IPS-18a (cell line): ENCODE data around the gene IQGAP2.

Experiments used
- H3K27ac ChIP-seq: one replicate; pipeline ENCODE4 v1.5.1; 2013; ENCODE audit warnings: low read length
- H3K27me3 ChIP-seq: one replicate; pipeline ENCODE4 v1.6.1; 2013; ENCODE audit warnings: mild to moderate bottlenecking, low read length; ENCODE audit not compliant: control insufficient read depth, insufficient read depth
- H3K36me3 ChIP-seq: one replicate; pipeline ENCODE4 v1.6.1; 2013; ENCODE audit warnings: low read depth, low read length; ENCODE audit not compliant: control insufficient read depth
- H3K4me1 ChIP-seq: one replicate; pipeline ENCODE4 v1.6.1; 2013; ENCODE audit warnings: low read depth, low read length; ENCODE audit not compliant: control insufficient read depth
- H3K4me3 ChIP-seq: one replicate; pipeline ENCODE4 v1.5.1; 2013; ENCODE audit warnings: low read length
- H3K9ac ChIP-seq: one replicate; pipeline ENCODE4 v1.6.1; 2013; ENCODE audit warnings: mild to moderate bottlenecking, low read length, moderate library complexity
- H3K9me3 ChIP-seq: one replicate; pipeline ENCODE4 v1.6.1; 2013; ENCODE audit warnings: low read depth, low read length; ENCODE audit not compliant: control insufficient read depth

Gene IQGAP2

DNA sequence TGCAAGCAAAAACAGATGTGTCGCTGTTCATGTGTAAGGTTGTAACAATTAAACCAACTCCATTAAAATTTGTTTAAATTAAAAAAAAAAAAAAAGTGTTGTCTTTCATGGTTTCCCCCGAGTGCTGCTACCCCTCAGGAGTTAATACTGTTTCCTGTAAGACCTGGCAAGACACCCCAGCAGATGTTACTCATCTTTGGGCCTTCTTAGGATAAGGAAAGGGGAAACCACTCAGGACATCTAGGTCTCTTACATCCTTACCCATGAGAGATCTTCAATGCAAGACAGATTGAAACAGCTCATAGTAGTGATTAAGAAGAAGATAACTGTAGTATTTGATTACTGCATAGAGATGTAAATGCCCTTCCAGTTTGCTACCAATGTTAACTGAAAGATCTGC lies 279.3 kb downstream of the IQGAP2 start:
- Histone ChIP-seq H3K27ac (no peak overlapping the region), H3K36me3 (peaks cover 16% of the 10 kb centered on the region), H3K4me1 (no peaks in the 10 kb centered on the region)

GRCh38 chr5:76683816-76684731 lies 281.0 kb downstream of the IQGAP2 start:
- Histone ChIP-seq H3K27me3 (no peaks in the 10 kb centered on the region), H3K4me1 (no peaks in the 10 kb centered on the region), H3K4me3 (no peak overlapping the region), H3K36me3 (peaks cover 16% of the 10 kb centered on the region), H3K9me3 (no peaks in the 10 kb centered on the region), H3K27ac (no peak overlapping the region), H3K9ac (no peak overlapping the region)

More for the DNA sequence above, 279.3 kb downstream of the IQGAP2 start:
- Histone ChIP-seq H3K4me3 (no peak overlapping the region), H3K9ac (no peak overlapping the region), H3K9me3 (no peaks in the 10 kb centered on the region), H3K27me3 (no peaks in the 10 kb centered on the region)

- no peaks in the 10 kb centered on the region for H3K27me3 ChIP-seq
- H3K27ac ChIP-seq = no peak overlapping the region
- no peaks in the 10 kb centered on the region for H3K4me1 ChIP-seq
- no peaks in the 10 kb centered on the region for H3K9me3 ChIP-seq
- no peak overlapping the region for H3K4me3 ChIP-seq
- peaks cover 16% of the 10 kb centered on the region for H3K36me3 ChIP-seq
- no peak overlapping the region for H3K9ac ChIP-seq
These were observed 281.9 kb downstream of the IQGAP2 start for GRCh38 chr5:76684756-76685519.

DNA sequence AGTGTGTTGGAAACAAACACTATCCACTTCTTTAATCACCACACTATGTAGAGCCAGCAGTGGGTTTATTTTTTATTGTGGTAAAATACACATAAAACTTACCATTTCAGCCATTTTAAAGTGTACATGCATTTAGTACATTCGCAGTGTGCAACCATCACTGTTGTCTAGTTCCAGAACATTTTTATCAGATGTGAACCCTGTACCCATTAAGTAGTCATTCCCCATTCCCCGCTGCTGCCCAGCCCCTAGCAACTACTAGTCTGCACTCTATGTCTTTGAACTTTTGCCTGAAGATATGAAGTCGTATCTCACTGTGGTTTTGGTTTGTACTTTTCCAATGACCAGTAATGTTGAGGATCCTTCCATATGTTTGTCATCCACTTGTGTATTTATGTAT lies 282.6 kb downstream of the IQGAP2 start:
- peaks cover 16% of the 10 kb centered on the region for H3K36me3 ChIP-seq
- no peak overlapping the region for H3K4me3 ChIP-seq
- H3K4me1 ChIP-seq = no peaks in the 10 kb centered on the region
- no peak overlapping the region for H3K27ac ChIP-seq
- no peaks in the 10 kb centered on the region for H3K27me3 ChIP-seq
- H3K9me3 ChIP-seq = no peaks in the 10 kb centered on the region
- no peak overlapping the region for H3K9ac ChIP-seq

DNA sequence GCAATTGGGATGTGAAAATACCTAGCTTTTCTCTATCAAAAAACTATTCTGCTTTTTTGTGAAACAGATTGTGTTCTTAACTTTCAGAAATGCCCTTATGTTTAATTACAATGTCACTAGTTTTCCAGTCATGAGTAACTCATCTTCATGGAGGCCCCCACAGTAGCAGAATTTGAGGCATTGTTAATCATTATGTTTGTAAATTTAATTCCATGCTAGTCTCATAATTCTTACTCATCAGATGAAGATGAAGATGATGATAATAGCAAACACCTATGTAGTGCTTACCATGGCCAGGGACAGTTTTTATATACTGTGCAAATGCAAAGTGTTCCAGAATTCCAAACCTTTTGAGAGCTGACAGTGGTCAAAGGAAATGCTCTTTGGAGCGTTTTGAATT lies 285.1 kb downstream of the IQGAP2 start:
- no peaks in the 10 kb centered on the region for H3K9me3 ChIP-seq
- no peaks in the 10 kb centered on the region for H3K27me3 ChIP-seq
- peaks cover 16% of the 10 kb centered on the region for H3K36me3 ChIP-seq
- H3K9ac ChIP-seq = no peak overlapping the region
- H3K27ac ChIP-seq = no peak overlapping the region
- no peak overlapping the region for H3K4me3 ChIP-seq
- no peaks in the 10 kb centered on the region for H3K4me1 ChIP-seq

DNA sequence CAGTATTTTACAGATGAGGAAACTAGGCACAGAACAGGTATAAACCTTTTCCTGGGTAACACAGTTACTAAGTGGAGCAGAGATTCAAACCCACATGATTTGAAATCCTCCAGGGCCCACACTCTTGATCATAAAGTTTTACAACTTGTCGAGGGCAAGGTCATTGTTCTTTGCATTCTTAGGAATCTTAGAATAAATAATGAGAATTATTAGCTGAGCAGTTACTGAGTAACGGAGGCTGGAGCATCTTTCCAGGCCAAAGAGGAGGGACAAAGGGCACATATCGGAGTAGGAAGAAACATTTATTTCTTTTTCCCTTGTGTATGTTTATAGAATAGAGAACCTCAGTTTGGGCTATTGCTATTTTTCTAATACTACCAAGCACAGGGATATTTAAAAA lies 285.8 kb downstream of the IQGAP2 start:
- H3K4me1 ChIP-seq = no peaks in the 10 kb centered on the region
- H3K4me3 ChIP-seq = no peak overlapping the region
- no peaks in the 10 kb centered on the region for H3K9me3 ChIP-seq
- no peak overlapping the region for H3K27ac ChIP-seq
- H3K9ac ChIP-seq = no peak overlapping the region
- H3K27me3 ChIP-seq = no peaks in the 10 kb centered on the region
- peaks cover 13% of the 10 kb centered on the region for H3K36me3 ChIP-seq

DNA sequence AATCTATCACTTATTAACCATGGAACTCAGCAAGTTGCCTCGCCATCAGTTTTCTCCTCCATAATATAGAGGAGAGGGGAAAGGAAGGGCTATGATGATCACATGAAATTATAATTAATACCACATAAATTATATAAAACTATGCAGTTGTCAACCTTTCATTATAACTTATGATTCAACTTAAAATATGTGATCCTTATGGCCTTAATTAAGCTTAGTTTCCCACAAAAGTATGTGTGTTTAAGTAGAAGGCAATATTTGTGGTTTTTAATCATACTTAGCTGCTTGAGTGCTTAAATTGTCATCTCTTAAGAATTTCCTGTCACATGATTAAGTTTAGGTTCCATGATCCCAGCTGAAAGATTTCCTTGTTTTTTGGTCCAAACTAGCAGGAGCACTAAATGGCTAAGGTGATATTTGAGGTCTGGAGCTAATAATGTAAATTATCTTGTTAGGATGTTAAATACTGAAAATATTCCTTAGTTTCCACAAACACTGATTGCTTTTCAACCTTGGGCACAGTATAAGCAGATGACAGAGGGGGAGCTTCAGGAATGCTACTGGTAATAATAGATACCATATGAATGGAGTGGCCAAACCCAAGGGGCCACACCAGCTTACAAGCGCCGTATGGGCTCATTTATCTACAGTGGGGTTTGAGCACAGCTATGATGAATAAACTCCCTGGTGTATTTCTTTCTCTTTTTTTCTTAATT lies 286.4 kb downstream of the IQGAP2 start:
- Histone ChIP-seq H3K9me3 (no peaks in the 10 kb centered on the region), H3K4me1 (no peaks in the 10 kb centered on the region), H3K36me3 (peaks cover 6% of the 10 kb centered on the region), H3K9ac (no peak overlapping the region), H3K27ac (no peak overlapping the region), H3K27me3 (no peaks in the 10 kb centered on the region), H3K4me3 (no peak overlapping the region)

DNA sequence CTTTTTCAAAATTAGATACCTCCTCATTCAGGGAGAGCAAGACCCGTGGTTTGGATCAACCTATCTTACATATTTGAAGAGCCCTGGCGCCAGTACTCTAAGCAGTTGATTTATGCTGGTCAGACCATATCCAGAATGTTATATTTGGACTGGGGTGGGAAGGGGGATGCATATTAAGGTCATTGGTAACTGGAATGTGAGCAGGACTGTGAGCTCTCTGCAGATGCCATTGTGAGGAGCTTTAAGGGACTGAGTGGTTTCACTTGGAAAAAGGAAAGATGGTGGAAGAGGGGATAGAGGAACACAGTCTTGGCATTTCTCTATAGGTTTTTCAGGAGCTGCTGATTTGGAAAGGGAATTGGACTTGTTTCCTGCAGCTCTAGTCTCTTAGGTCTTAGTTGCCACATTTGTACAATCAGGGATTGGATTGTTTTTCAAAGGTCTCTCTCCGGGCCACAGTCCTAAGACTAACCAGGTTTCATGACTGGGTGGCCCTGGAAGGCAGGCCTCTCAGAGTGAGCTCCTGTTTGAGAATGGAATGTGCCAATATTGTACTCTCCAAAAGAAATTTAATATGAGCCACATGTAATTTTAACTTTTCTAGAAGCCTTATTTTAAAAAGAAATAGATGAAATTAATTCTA lies 287.1 kb downstream of the IQGAP2 start:
- Histone ChIP-seq H3K4me3 (no peak overlapping the region), H3K27ac (no peak overlapping the region)

GRCh38 chr5:76690704-76691466 lies 287.8 kb downstream of the IQGAP2 start:
- Histone ChIP-seq H3K4me3 (no peak overlapping the region), H3K9me3 (no peaks in the 10 kb centered on the region), H3K27ac (no peak overlapping the region), H3K36me3 (peaks cover 8% of the 10 kb centered on the region), H3K9ac (no peak overlapping the region), H3K27me3 (no peaks in the 10 kb centered on the region), H3K4me1 (no peaks in the 10 kb centered on the region)

More for the DNA sequence above, 287.1 kb downstream of the IQGAP2 start:
- peaks cover 3% of the 10 kb centered on the region for H3K36me3 ChIP-seq
- H3K27me3 ChIP-seq = no peaks in the 10 kb centered on the region
- H3K9ac ChIP-seq = no peak overlapping the region
- H3K4me1 ChIP-seq = no peaks in the 10 kb centered on the region
- no peaks in the 10 kb centered on the region for H3K9me3 ChIP-seq

- peaks cover 13% of the 10 kb centered on the region for H3K36me3 ChIP-seq
- H3K4me1 ChIP-seq = no peaks in the 10 kb centered on the region
- H3K4me3 ChIP-seq = no peak overlapping the region
- no peak overlapping the region for H3K9ac ChIP-seq
- H3K9me3 ChIP-seq = no peaks in the 10 kb centered on the region
- H3K27me3 ChIP-seq = no peaks in the 10 kb centered on the region
- no peak overlapping the region for H3K27ac ChIP-seq
These were observed 288.6 kb downstream of the IQGAP2 start for GRCh38 chr5:76691467-76692273.
